Central memory CD4-positive, alpha-beta T cell (primary cell): ENCODE measurements around the gene ATF3.

ENCODE experiments used
- DNase-seq: peaks from one replicate; pipeline ENCODE4 v3.0.0; 2022

ATF3 gene

GRCh38 chr1:212609701-212610574 lies 1.4 kb downstream of the ATF3 start:
- no peak for DNase-seq

DNA sequence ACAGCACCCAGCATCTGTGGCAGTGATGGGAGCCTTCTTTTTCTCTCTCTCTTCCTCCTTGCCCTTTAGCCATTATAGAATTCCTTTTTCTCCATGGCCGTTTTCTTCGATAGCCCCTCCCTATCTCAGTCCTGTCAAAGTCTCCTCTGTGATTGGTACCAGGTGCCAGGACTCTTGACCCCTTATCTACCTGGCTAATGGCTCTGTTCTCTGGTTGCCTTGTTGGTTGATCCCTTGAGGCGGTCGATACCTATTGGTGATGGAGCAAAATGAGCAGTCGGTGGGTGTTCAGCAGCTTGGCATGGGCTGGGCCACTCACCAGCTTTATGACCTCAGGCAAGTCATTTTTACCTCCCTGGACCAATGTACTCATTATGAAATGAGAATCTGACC lies 2.0 kb downstream of the ATF3 start:
- no peak for DNase-seq

- no peak for DNase-seq
These were observed 2.7 kb downstream of the ATF3 start for GRCh38 chr1:212611000-212611948.

DNA sequence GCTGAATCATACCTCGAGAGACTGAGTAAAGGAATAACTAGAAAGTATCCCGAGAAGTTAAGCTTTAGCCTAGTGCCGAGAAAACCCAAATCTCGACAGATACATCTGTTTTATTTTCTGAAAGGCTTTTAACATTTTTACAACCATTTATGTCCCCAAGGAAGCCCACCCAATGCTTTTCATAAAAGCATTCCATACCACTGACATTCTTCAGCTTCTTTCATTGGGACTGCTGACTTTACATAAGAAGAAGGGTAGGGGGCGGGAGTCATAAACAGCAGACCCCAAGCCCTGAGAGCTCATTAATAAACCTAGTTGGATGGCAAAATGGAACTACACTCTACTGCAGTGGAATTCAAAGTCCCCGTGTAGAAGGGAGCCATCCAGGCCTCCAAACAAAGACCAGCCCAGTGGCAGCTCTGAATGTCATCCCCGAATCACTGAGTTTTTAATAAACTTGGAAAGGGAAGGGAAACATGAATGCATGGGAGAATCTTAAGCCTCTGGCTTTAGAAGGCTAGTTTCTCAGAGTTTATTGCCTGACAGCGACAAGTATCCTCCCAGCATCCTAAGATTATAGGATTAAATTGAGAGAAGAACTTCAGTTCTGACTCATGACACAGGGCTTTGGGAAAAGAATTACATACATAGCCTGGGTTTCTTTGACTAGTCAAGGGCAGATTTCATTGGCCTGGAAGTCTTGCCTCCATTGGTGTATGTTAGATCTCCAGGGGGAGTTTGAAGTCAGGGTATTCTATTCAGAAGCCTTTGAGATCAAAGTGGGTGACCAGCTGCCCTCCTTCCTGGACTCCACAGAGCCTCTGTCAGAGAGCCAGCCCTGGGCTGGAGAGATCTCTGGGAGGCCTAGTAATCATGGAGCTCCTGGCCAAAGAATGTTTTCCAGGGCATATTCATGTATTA lies 3.7 kb downstream of the ATF3 start:
- DNase-seq, result no peak

GRCh38 chr1:212613440-212614335 lies 5.1 kb downstream of the ATF3 start:
- no peak for DNase-seq

- no peak for DNase-seq
These were observed 6.1 kb downstream of the ATF3 start for GRCh38 chr1:212614453-212615200.

DNA sequence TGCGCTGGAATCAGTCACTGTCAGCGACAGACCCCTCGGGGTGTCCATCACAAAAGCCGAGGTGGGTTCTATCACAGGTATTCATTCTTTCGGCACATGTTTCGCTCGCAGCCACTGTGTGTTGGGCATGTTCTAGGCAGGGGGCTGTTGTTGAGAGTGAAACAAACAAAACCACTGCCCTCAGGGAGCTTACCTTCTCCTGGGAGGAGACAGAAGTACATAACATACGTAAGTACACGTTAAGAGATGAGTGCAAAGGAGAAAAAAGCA lies 6.6 kb downstream of the ATF3 start:
- DNase-seq, result no peak

DNA sequence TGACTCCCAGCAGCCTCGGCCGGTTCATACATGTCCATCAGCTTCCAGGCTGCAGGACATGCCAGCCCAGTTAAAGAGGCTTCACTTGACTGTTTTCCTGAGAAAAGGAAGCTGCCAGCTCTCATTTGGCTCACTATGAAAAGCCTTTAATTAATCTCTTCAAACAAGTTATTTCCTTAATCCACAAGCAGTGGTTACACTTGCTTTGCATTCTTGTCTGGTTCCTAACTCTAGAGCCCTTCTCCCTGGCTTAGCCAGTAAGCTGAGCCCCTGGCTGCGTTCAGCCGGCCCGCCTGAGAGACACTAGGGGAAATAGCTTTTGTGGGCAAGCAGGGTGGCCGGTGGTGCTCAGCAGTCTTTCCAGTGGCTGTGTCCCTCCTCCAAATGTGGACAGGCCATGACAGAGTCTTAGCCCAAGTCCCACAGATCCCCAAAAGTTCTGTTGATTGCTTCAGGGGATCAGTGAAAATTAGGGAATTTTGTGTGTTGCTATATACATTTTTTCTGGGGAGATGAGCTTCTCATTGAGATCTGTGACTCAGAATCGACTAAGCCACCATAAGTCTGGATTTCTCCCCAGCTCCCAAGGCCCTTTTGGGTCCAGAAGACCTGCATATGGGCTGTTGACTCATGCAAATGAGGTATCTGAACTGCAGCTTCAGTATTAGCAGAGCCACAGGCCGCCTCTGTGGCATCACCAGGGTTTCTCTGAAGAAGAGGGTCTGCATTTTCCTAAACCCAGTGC lies 10.1 kb downstream of the ATF3 start:
- no peak for DNase-seq

GRCh38 chr1:212620293-212620692 lies 11.7 kb downstream of the ATF3 start:
- DNase-seq, result no peak

- DNase-seq, result no peak
These were observed 12.7 kb downstream of the ATF3 start for GRCh38 chr1:212621043-212621948.

- DNase-seq, result no peak
These were observed 13.4 kb downstream of the ATF3 start for GRCh38 chr1:212621949-212622305.

- DNase-seq, result no peak
These were observed 13.9 kb downstream of the ATF3 start for GRCh38 chr1:212622467-212622866.

DNA sequence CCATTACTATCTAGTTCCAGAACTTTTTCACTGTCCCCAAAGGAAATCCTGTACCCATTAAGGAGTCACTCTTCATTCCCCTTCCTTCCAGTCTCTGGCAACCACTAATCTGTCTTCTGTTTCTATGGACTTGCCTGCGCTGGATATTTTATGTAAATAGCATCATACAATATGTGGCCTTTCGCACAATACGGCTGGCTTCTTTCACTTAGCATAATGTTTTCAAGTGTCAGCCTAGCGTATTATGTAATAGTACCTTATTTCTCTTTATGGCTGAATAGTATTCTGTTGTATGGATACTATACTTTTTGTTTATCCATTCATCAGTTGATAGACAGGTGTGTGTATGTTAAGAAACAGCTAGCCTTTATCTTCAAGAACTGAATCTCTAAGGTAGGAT lies 14.3 kb downstream of the ATF3 start:
- DNase-seq, result no peak

- no peak for DNase-seq
These were observed 15.0 kb downstream of the ATF3 start for GRCh38 chr1:212623603-212624002.

DNA sequence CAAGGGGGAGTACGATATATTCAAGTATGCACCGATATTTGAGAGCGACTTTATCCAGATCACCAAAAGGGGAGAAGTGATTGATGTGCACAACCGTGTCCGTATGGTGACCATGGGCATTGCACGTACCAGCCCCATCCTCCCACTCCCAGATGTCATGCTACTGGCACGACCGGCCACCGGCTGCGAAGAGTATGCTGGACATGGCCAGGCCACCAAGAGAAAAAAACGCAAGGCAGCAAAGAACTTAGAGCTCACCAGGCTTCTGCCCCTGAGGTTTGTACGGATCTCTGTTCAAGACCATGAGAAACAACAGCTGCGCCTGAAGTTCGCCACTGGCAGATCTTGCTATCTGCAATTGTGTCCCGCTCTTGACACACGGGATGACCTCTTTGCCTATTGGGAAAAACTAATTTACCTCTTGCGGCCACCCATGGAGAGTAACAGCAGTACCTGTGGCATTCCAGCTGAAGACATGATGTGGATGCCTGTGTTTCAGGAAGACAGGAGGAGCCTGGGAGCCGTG lies 16.5 kb downstream of the ATF3 start:
- no peak for DNase-seq

DNA sequence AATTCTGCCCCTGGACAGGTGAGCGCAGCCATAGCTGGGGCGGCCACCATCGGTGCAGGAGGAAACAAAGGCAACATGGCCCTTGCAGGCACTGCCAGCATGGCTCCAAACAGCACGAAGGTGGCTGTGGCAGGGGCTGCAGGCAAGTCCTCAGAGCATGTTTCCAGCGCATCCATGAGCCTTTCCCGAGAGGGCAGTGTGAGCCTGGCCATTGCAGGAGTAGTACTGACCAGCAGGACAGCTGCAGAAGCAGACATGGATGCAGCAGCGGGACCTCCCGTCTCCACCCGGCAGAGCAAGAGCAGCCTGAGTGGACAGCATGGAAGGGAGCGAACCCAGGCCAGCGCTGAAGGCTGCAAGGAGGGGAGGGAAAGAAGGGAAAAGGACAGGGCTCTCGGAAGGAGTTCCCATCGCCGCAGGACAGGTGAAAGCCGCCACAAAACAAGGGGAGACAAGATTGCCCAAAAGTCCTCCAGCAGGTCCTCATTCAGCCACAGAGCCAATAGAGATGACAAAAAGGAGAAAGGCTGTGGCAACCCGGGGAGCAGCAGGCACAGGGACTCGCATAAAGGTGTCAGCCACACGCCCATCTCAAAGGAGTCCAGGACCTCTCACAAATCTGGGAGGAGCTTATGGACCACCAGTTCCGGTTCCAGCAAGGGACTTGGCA lies 17.4 kb downstream of the ATF3 start:
- no peak for DNase-seq

DNA sequence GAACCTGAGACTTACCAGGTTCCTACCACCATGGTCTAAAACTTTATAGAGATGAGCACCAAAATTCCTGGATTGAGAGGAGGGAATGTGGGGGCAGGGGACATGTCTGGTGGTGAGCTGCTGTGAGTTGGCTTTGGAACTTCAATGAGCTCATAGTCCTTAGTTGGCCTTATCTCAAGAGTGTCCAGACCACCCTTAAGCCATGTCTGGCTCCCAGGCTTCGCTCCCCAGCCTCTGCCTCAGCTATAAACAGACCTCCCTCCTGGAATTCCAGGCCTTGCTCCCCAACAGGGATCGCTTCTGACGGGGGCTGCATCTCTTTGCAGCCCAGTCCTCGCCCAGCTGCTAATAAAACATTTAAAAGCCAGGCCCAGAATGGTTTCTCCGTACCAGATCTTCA lies 19.5 kb downstream of the ATF3 start:
- no peak for DNase-seq

DNA sequence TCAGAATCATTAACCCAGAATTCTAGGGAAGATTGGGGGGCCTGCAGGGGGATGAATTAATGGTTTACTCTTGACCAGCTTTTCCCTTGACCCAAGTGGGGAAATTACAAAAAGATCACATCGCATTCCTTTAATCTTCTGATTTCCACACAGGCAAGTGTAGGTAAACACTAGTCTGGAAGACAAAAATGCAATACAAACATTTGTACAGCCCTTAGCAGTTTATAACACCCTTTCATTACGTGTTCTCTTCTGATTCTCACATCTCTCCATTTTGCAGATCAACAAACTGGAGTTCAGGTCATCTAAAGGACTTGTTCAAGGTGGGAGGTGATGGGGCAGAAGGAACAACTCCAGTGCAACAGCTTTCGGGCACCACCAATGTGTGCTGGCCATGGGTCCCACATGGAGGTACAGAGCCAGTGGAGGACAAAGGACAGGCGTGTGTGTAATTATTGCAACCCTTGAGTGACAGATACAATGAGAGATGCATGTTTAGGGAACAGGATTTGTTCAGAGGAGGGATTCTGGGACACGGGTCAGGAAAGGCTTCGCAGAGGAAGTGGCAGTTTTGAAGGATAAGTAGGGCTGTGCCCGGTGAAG lies 20.4 kb downstream of the ATF3 start:
- no peak for DNase-seq
